H1 (cell line): ENCODE data around the gene SLX4IP. TPM values are rescaled to one million over a fixed set of nuclear protein-coding genes. Genes with fewer than 3 reads are reported as not detected.

Experiments used
- CTCF ChIP-seq, 3 experiments: IDR thresholded peaks; 1 replicate in 2 of 3; 2 replicates in 1 of 3; pipeline versions ENCODE4 v1.5.1 to v1.6.1; 2011; ENCODE audit warnings: low read length in 3 of 3, mild to moderate bottlenecking in 3 of 3, inconsistent platforms in 2 of 3, low read depth in 1 of 3, moderate library complexity in 1 of 3; ENCODE audit not compliant: insufficient read depth in 1 of 3; ENCODE audit errors: control extremely low read depth in 1 of 3
- SIN3A ChIP-seq, 2 experiments: IDR thresholded peaks in 1 of 2; conservative IDR thresholded peaks in 1 of 2; 2 replicates each; pipeline ENCODE4 v1.6.1; 2011 to 2012; ENCODE audit warnings: low read length in 2 of 2, improper control_type of control experiment in 1 of 2, low read depth in 1 of 2, mild to moderate bottlenecking in 1 of 2
- polyA plus RNA-seq, 7 experiments: library from polyadenylated mRNA; depleted of rRNA in 3 of 7; stranded (reverse) in 5 of 7; unstranded in 2 of 7; fragments of >200 nt in 5 of 7; fragments of 200-250 nt in 2 of 7; gene quantifications; 1 replicate in 5 of 7; 2 replicates in 1 of 7; 4 replicates in 1 of 7; pipeline versions ENCODE4 v1.2.1 to v1.2.3, GENCODE V29; 2011 to 2013; ENCODE audit warnings: missing spikeins in 2 of 7, mixed read lengths in 2 of 7
- total RNA-seq: library from RNA; stranded (reverse); fragmentation: NEBNext Ultra II Directional; extraction: Animal tissue kit (Norgen Biotek cat#: 25700); gene quantifications from 2 replicates; pipeline ENCODE4 v1.2.1, GENCODE V29; 2021
- TF ChIP-seq, protein P1 (sequence below): IDR thresholded peaks from 2 replicates; pipeline ENCODE4 v1.6.1; 2011; ENCODE audit warnings: low read length, improper control_type of control experiment

SLX4IP gene
- total and polyA plus RNA-seq, 2 of the 8 experiments (the other 6 are each of a cell fraction or from before 2014, with no cell fraction given) = 2.4 to 8.7 TPM

DNA sequence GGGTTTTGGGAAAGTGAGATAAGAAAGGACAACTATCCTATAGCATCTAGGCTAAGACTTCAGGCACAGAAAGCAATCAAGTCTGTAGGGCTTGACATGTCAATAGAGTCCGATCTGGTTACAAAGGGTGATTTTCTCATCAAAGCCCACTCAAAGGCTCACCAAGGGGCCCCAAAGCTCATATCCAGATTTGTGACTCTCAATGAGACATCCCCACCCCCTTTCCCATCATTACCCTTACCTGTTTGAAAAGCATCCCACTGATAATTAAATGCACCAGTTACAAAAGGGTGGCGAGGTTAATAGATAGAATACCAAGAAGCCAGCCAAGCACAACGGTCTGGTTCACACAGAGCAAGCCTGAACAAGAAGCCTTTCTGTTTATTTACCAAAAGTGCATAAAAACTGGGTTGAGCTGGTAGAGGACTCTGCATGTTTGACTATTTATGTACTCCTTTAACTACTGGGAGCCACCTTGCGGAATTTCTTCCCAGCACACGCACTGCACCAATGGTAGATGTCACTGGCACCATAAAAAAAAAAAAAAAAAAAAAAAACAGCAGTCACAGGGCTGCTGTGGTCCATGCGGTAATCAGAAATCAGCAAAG lies 232.6 kb downstream of the SLX4IP start (continued):
- TF ChIP-seq, protein P1, sequence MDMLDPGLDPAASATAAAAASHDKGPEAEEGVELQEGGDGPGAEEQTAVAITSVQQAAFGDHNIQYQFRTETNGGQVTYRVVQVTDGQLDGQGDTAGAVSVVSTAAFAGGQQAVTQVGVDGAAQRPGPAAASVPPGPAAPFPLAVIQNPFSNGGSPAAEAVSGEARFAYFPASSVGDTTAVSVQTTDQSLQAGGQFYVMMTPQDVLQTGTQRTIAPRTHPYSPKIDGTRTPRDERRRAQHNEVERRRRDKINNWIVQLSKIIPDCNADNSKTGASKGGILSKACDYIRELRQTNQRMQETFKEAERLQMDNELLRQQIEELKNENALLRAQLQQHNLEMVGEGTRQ = no peak
- no peak for TF ChIP-seq CTCF (IDR thresholded peaks at IDR 0.05; ENCODE audit: control extremely low read depth in 1 of 3, insufficient read depth in 1 of 3, low read depth in 1 of 3, low read length in 3 of 3)
- no peak for TF ChIP-seq SIN3A (conservative IDR thresholded peaks at IDR 0.05 in 1 of 2, IDR thresholded peaks at IDR 0.05 in 1 of 2; ENCODE audit: low read depth in 1 of 2, low read length in 2 of 2)
- TF ChIP-seq, all 59 proteins: peak for 0
